ENCODE data around the gene KCNK3. TPM values are rescaled to one million over a fixed set of nuclear protein-coding genes. Genes with fewer than 3 reads are reported as not detected.

The KCNK3 gene
- polyA plus RNA-seq, 1 of the 3 experiments (the other 2 are of a cell fraction), result 0.16 TPM

DNA sequence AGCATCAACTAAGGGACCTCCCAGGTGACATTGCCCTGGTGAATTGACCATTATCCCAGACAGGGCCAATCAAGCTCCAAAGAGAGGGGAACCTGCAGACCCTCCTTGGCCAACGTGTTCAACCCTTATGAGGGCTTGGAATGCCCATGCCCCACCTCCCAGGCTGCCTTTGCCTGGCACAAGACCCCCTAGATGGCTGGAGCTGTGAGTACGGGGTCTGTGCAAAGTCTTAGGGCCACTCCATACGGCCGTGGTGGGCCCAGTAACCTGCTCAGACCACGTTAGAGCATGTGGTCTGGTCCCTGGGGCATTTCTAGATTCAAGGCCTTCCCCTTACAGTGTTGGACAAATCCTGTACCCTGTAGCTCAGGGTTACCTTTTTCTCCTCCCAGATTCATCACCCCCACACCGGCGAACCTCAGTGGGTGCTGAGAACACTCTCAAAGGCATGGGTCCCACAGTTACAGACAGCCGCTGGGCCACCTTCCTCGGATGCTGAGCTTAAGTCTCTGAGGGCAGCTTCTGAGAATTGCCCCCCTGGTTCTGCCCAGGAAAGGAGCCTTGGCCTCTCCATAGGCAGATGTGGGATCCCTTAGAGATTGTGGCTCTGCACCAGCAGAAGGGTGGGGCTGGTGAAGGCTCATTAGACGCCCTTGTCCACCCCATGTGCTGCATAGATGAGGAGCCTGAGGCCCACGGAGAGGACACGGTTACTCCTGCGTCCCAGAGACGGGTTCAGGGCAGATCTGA, 18.3 kb upstream of the KCNK3 start:
- ChIA-PET POLR2A (no interaction called here), CTCF (interaction anchor here (1.0 to 3.4 kb wide), 4 partner anchors 10 to 72 kb away, joined by 3 to 15 read pairs (median 8); no protein-coding TSS in a partner anchor)
- no peak for TF ChIP-seq TEAD4 (IDR thresholded peaks at IDR 0.05; ENCODE audit: borderline replicate concordance, insufficient read depth)
- no peak for TF ChIP-seq YY1 (IDR thresholded peaks at IDR 0.05; ENCODE audit: low read depth)
- TF ChIP-seq, protein P1, sequence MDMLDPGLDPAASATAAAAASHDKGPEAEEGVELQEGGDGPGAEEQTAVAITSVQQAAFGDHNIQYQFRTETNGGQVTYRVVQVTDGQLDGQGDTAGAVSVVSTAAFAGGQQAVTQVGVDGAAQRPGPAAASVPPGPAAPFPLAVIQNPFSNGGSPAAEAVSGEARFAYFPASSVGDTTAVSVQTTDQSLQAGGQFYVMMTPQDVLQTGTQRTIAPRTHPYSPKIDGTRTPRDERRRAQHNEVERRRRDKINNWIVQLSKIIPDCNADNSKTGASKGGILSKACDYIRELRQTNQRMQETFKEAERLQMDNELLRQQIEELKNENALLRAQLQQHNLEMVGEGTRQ (IDR thresholded peaks at IDR 0.05; ENCODE audit: borderline replicate concordance, low read depth, low read length), result no peak
- TF ChIP-seq MXI1 (IDR thresholded peaks at IDR 0.05; ENCODE audit: low read depth, low read length), result no peak
- no peak for TF ChIP-seq NFIC (IDR thresholded peaks at IDR 0.05; ENCODE audit: borderline replicate concordance)
- no peak for TF ChIP-seq TAF1 (IDR thresholded peaks at IDR 0.05; ENCODE audit: borderline replicate concordance, low read depth, low read length)
- TF ChIP-seq TCF12 (IDR thresholded peaks at IDR 0.05), result no peak
- TF ChIP-seq EP300 (IDR thresholded peaks at IDR 0.05; ENCODE audit: borderline replicate concordance in 1 of 2, low read depth in 1 of 2, low read length in 1 of 2), result no peak
- TF ChIP-seq EZH2phosphoT487 (IDR thresholded peaks at IDR 0.05; ENCODE audit: borderline replicate concordance, low read depth), result no peak
- TF ChIP-seq, protein P2, sequence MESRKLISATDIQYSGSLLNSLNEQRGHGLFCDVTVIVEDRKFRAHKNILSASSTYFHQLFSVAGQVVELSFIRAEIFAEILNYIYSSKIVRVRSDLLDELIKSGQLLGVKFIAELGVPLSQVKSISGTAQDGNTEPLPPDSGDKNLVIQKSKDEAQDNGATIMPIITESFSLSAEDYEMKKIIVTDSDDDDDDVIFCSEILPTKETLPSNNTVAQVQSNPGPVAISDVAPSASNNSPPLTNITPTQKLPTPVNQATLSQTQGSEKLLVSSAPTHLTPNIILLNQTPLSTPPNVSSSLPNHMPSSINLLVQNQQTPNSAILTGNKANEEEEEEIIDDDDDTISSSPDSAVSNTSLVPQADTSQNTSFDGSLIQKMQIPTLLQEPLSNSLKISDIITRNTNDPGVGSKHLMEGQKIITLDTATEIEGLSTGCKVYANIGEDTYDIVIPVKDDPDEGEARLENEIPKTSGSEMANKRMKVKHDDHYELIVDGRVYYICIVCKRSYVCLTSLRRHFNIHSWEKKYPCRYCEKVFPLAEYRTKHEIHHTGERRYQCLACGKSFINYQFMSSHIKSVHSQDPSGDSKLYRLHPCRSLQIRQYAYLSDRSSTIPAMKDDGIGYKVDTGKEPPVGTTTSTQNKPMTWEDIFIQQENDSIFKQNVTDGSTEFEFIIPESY (IDR thresholded peaks at IDR 0.05; ENCODE audit: borderline replicate concordance, low read depth), result no peak
- no peak for TF ChIP-seq CHD2 (IDR thresholded peaks at IDR 0.05; ENCODE audit: low read length, partially characterized antibody)
- TF ChIP-seq, protein P3, sequence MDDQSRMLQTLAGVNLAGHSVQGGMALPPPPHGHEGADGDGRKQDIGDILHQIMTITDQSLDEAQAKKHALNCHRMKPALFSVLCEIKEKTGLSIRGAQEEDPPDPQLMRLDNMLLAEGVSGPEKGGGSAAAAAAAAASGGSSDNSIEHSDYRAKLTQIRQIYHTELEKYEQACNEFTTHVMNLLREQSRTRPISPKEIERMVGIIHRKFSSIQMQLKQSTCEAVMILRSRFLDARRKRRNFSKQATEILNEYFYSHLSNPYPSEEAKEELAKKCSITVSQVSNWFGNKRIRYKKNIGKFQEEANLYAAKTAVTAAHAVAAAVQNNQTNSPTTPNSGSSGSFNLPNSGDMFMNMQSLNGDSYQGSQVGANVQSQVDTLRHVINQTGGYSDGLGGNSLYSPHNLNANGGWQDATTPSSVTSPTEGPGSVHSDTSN (IDR thresholded peaks at IDR 0.05), result no peak
- TF ChIP-seq RFX5 (IDR thresholded peaks at IDR 0.05; ENCODE audit: low read length), result no peak

More for the DNA sequence above, 18.3 kb upstream of the KCNK3 start:
- no peak overlapping the region for H3K4me3 ChIP-seq (ENCODE audit: low read depth in 2 of 2, low read length in 1 of 2)
- H3K4me2 ChIP-seq, result no peak overlapping the region
- H3K9ac ChIP-seq, result no peak overlapping the region
- no peak for DNase-seq
- no peaks in the 10 kb centered on the region for H3K36me3 ChIP-seq (replicated peaks in 1 of 2; ENCODE audit: control insufficient read depth in 1 of 2, insufficient read depth in 2 of 2, low read length in 1 of 2)
- H3F3A ChIP-seq (replicated peaks; ENCODE audit: insufficient read depth), result no peaks in the 10 kb centered on the region
- WGBS (ENCODE audit: low lambda C conversion rate), result 47% methylated on average over 13 of the region's 14 CpGs
- peaks cover 0 to 8% of the 10 kb centered on the region in 2 experiments; a peak in 1 of 4 replicates for H3K4me1 ChIP-seq (ENCODE audit: control insufficient read depth in 1 of 2, insufficient read depth in 2 of 2, low read depth in 1 of 2, low read length in 1 of 2)
- H2AFZ ChIP-seq (ENCODE audit: low read depth), result no peak overlapping the region
- H3K9me3 ChIP-seq, result no peaks in the 10 kb centered on the region
- H4K20me1 ChIP-seq (ENCODE audit: insufficient read depth), result no peaks in the 10 kb centered on the region
- no peaks in the 10 kb centered on the region for H3K9me2 ChIP-seq
- no peaks in the 10 kb centered on the region for H3K79me2 ChIP-seq (ENCODE audit: insufficient read depth)
- peaks cover 47% of the 10 kb centered on the region for H3K27me3 ChIP-seq (ENCODE audit: insufficient read depth)
- no peak overlapping the region for H3K27ac ChIP-seq (ENCODE audit: low read depth in 2 of 2, low read length in 1 of 2)

Data from SK-N-SH (cell line).